HepG2 (cell line): ENCODE measurements around the gene CELSR2. TPM values are rescaled to one million over a fixed set of nuclear protein-coding genes. Genes with fewer than 3 reads are reported as not detected.
"Not testable (repeated sequence)": the region's sequence is repeated elsewhere in the genome, so short reads cannot be mapped to it uniquely, and the experiment has no call there.

Source experiments
- ATAC-seq: fragments of 200-7000 bp; cut with Tn5 transposase; 3 replicates; pipeline ENCODE4 v1.9.1; 2020; ENCODE audit warnings: mild to moderate bottlenecking, moderate library complexity
- BruUV-seq: library from RNA; stranded (reverse); fragments of 400-500 nt; replicated peaks from 2 replicates; lab custom pipeline; 2021; lab: Mats Ljungman, UMichigan
- CTCF ChIA-PET: fragments of 300-600 bp; formaldehyde crosslinking; extraction: SDS; loops from one replicate; lab custom pipeline; 2021; ENCODE audit warnings: low total read pairs, inconsistent platforms, low intra/inter-chr PET ratio; lab: Yijun Ruan, JAX
- POLR2A ChIA-PET: fragments of 350-600 bp; sonication (Branson Sonifier 250); formaldehyde crosslinking; loops from one replicate; lab custom pipeline; 2020; ENCODE audit warnings: antibody characterized with exemption, inconsistent platforms; lab: Yijun Ruan, JAX
- DNase-seq: peaks from one replicate; pipeline ENCODE4 v3.0.0-alpha.2; 2015; ENCODE audit warnings: low spot score
- FAIRE-seq: peaks from 3 replicates; lab custom pipeline; 2011; peaks lifted over from hg19 to GRCh38; lab: Jason Lieb, UNC
- H2AFZ ChIP-seq: one replicate; pipeline ENCODE4 v1.6.1; 2011; ENCODE audit warnings: low read length, inconsistent platforms
- H3K27ac ChIP-seq: fragments of 300-600 bp; 3 replicates; pipeline ENCODE4 v1.8.0; 2011; ENCODE audit warnings: mixed run types, mild to moderate bottlenecking, mixed read lengths, low read length, inconsistent platforms; ENCODE audit not compliant: insufficient read depth; ENCODE audit errors: extremely low read length
- H3K27me3 ChIP-seq, 2 experiments: fragments of 200-600 bp in 1 of 2; 2 replicates in 1 of 2; 3 replicates in 1 of 2; pipeline versions ENCODE4 v1.6.0 to v1.8.0; 2011; ENCODE audit warnings: low read length in 2 of 2, mild to moderate bottlenecking in 2 of 2, moderate library complexity in 2 of 2, inconsistent platforms in 1 of 2; ENCODE audit not compliant: insufficient read depth in 2 of 2, control insufficient read depth in 1 of 2
- H3K36me3 ChIP-seq, 2 experiments: fragments of 200-600 bp in 1 of 2; replicated peaks in 1 of 2; 2 replicates in 1 of 2; 3 replicates in 1 of 2; pipeline versions ENCODE4 v1.5.1 to v1.8.0; 2011; ENCODE audit warnings: low read length in 2 of 2, inconsistent platforms in 1 of 2; ENCODE audit not compliant: insufficient read depth in 2 of 2, control insufficient read depth in 1 of 2
- H3K4me1 ChIP-seq: 2 replicates; pipeline ENCODE4 v1.5.1; 2012; ENCODE audit warnings: low read length, inconsistent platforms; ENCODE audit not compliant: insufficient read depth
- H3K4me2 ChIP-seq: 2 replicates; pipeline ENCODE4 v1.6.0; 2011; ENCODE audit warnings: low read depth, low read length, inconsistent platforms
- H3K4me3 ChIP-seq, 3 experiments: fragments of 200-600 bp in 1 of 3; sonication (generic), shearing (Covaris generic) in 1 of 3; replicated peaks in 1 of 3; 2 replicates each; pipeline ENCODE4 v1.5.1; 2011 to 2016; ENCODE audit warnings: low read length in 3 of 3, inconsistent platforms in 2 of 3, low read depth in 2 of 3, mild to moderate bottlenecking in 2 of 3, control low read depth in 1 of 3, mixed read lengths in 1 of 3; ENCODE audit not compliant: insufficient read depth in 1 of 3
- H3K79me2 ChIP-seq: one replicate; pipeline ENCODE4 v1.6.1; 2011; ENCODE audit warnings: low read length, inconsistent platforms; ENCODE audit not compliant: insufficient read depth
- H3K9ac ChIP-seq: 2 replicates; pipeline ENCODE4 v1.6.0; 2011; ENCODE audit warnings: mild to moderate bottlenecking, low read depth, low read length, inconsistent platforms; ENCODE audit not compliant: insufficient read depth
- H3K9me3 ChIP-seq: 2 replicates; pipeline ENCODE4 v1.5.1; 2012; ENCODE audit warnings: mild to moderate bottlenecking, low read length
- H4K20me1 ChIP-seq: 2 replicates; pipeline ENCODE4 v1.6.0; 2011; ENCODE audit warnings: inconsistent platforms, mild to moderate bottlenecking, low read length, moderate library complexity; ENCODE audit not compliant: insufficient read depth
- FOXA3 ChIP-seq: IDR thresholded peaks from 2 replicates; pipeline ENCODE4 v1.6.1; 2016; ENCODE audit warnings: missing genetic modification reagents, missing compliant biosample characterization
- HNF4A ChIP-seq: sonication (generic); formaldehyde crosslinking; IDR thresholded peaks from 2 replicates; pipeline ENCODE4 v1.4.0; 2020; ENCODE audit warnings: missing genetic modification reagents
- KDM1A ChIP-seq: IDR thresholded peaks from 2 replicates; pipeline ENCODE4 v1.6.1; 2016; ENCODE audit warnings: missing compliant biosample characterization
- NR2F2 ChIP-seq: IDR thresholded peaks from 2 replicates; pipeline ENCODE4 v1.6.1; 2012; ENCODE audit warnings: low read depth, inconsistent platforms, borderline replicate concordance
- POGZ ChIP-seq: sonication (generic); formaldehyde crosslinking; IDR thresholded peaks from 2 replicates; pipeline ENCODE4 v1.4.0; 2020; ENCODE audit warnings: mild to moderate bottlenecking, missing genetic modification reagents
- RCOR2 ChIP-seq: IDR thresholded peaks from 2 replicates; pipeline ENCODE4 v1.6.1; 2016; ENCODE audit warnings: missing biosample characterization, missing genetic modification reagents
- REPIN1 ChIP-seq: sonication (generic); formaldehyde crosslinking; IDR thresholded peaks from 2 replicates; pipeline ENCODE4 v1.8.0; 2022; ENCODE audit warnings: missing genetic modification reagents, low read depth, mild to moderate bottlenecking, borderline replicate concordance
- SKI ChIP-seq: fragments of 450-650 bp; IDR thresholded peaks from one replicate; pipeline ENCODE4 v1.6.1; 2018; ENCODE audit warnings: mild to moderate bottlenecking; ENCODE audit not compliant: partially characterized antibody
- SRF ChIP-seq: IDR thresholded peaks from 2 replicates; pipeline ENCODE4 v1.6.1; 2011; ENCODE audit warnings: mild to moderate bottlenecking, low read depth, low read length, moderate library complexity
- SUZ12 ChIP-seq: fragments of 150-350 bp; IDR thresholded peaks from 2 replicates; pipeline ENCODE4 v1.6.1; 2014; ENCODE audit warnings: low read depth, low read length
- TCF7L2 ChIP-seq: IDR thresholded peaks from 2 replicates; pipeline ENCODE4 v1.6.1; 2011; ENCODE audit warnings: mild to moderate bottlenecking, low read depth, low read length, moderate library complexity
- ZBTB7B ChIP-seq: sonication (generic); formaldehyde crosslinking; IDR thresholded peaks from 2 replicates; pipeline ENCODE4 v1.4.0; 2020; ENCODE audit warnings: missing genetic modification reagents
- ZNF18 ChIP-seq: sonication (generic); formaldehyde crosslinking; IDR thresholded peaks from 2 replicates; pipeline ENCODE4 v1.8.0; 2022; ENCODE audit warnings: mild to moderate bottlenecking, missing genetic modification reagents; ENCODE audit not compliant: insufficient replicate concordance
- ZNF512B ChIP-seq: sonication (generic); formaldehyde crosslinking; IDR thresholded peaks from 2 replicates; pipeline ENCODE4 v1.5.1; 2020; ENCODE audit warnings: missing genetic modification reagents, mild to moderate bottlenecking, borderline replicate concordance
- ZNF652 ChIP-seq: IDR thresholded peaks from 2 replicates; pipeline ENCODE4 v1.6.1; 2016; ENCODE audit warnings: low read depth, borderline replicate concordance
- ZNF766 ChIP-seq: sonication (generic); formaldehyde crosslinking; IDR thresholded peaks from 2 replicates; pipeline ENCODE4 v1.5.0; 2020; ENCODE audit warnings: missing genetic modification reagents, borderline replicate concordance
- WGBS: methylation state at CpG from one replicate; pipeline ENCODE4 v1.1.6; 2017; ENCODE audit warnings: low lambda C conversion rate; 5-methylcytosine and 5-hydroxymethylcytosine counted together
- in situ Hi-C: cut with HindIII; loops from 2 replicates; pipeline ENCODE4 v1.10.0; 2017; ENCODE audit warnings: low pct_unique_long_range_greater_than_20kb; ENCODE audit not compliant: extremely low pct_ligation_motif_present
- intact Hi-C: fragments of 100-400 bp; cut with micrococcal nuclease; formaldehyde crosslinking; loops from one replicate; pipeline ENCODE4 v1.10.0; 2022; ENCODE audit not compliant: unreplicated experiment
- polyA plus RNA-seq, 8 experiments: library from polyadenylated mRNA; depleted of rRNA in 3 of 8; stranded (reverse) in 7 of 8; unstranded in 1 of 8; fragments of >200 nt; fragmentation: Illumina TruSeq in 4 of 8; extraction: Trizol in 4 of 8; gene quantifications; 2 replicates each; pipeline versions ENCODE4 v1.2.1 to v1.2.3, GENCODE V29; 2011 to 2016; ENCODE audit warnings: low read depth in 4 of 8, missing spikeins in 1 of 8, mixed read lengths in 1 of 8; ENCODE audit not compliant: insufficient read depth in 1 of 8
- total RNA-seq, 5 experiments: library from RNA; depleted of rRNA; stranded (reverse); fragments of >200 nt; fragmentation: Illumina TruSeq; extraction: Trizol; gene quantifications; 2 replicates each; pipeline ENCODE4 v1.2.3, GENCODE V29; 2016; ENCODE audit warnings: low read depth in 1 of 5

Gene CELSR2
- total and polyA plus RNA-seq, 2 of the 13 experiments (the other 11 are each of a cell fraction or from before 2014, with no cell fraction given): 4.0 to 6.6 TPM

DNA sequence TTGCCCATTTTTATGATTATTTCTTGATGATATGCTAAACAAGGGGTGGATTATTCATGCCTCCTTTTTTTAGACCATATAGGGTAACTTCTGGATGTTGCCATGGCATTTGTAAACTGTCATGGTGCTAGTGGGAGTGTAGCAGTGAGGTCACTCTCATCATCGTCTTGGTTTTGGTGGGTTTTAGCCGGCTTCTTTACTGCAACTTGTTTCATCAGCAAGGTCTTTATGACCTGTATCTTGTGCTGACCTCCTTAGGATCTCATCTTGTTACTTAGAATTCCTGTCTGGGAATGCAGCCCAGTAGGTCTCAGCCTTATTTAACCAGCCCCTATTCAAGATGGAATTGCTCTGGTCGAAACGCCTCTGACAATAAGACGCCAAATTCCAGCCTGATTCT lies 37.4 kb downstream of the CELSR2 start:
- H3K27ac ChIP-seq, DNase-seq, H3K9ac ChIP-seq, FAIRE-seq, CTCF ChIA-PET, H3K27me3 ChIP-seq, BruUV-seq, H3K4me3 ChIP-seq, ATAC-seq, intact Hi-C loops, H4K20me1 ChIP-seq, in situ Hi-C loops, H2AFZ ChIP-seq, H3K4me2 ChIP-seq, H3K79me2 ChIP-seq, H3K36me3 ChIP-seq, H3K9me3 ChIP-seq: not testable (repeated sequence)
- peaks cover 45% of the 10 kb centered on the region for H3K4me1 ChIP-seq
- POLR2A ChIA-PET: interaction anchor here (1.8 kb wide), 1 partner anchor 19 kb away, joined by 4 read pairs; the partner anchor contains the start of gene MYBPHL
- WGBS: 97% methylated on average over 5 of the region's 5 CpGs

DNA sequence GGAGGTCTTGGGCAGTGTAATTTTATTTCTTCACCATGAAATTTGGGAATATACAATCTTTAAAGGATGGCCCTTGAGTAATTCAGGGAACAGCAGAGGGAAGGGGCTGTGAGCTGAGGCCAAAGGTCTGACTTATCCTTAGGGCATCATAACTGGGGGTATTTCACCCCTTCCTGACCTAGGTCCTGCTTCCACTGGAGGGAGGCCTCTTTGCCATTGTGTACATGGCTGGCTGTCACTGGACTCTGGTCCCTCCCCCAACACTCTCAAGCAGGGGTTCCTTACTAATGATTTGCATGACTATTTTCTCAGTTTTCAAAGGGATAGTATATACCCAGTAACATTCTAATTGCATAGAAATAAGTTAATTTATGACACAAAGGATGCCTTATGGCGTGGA lies 40.8 kb downstream of the CELSR2 start:
- ATAC-seq (peak; percentile 84), FAIRE-seq (peak; percentile 73), DNase-seq (no peak)
- ChIA-PET CTCF (no interaction called here), POLR2A (no interaction called here)
- Histone ChIP-seq H3K27ac (no peak overlapping the region), H4K20me1 (no peaks in the 10 kb centered on the region), H3K9ac (no peak overlapping the region), H3K9me3 (no peaks in the 10 kb centered on the region), H3K36me3 (no peaks in the 10 kb centered on the region), H2AFZ (no peak overlapping the region), H3K27me3 (no peaks in the 10 kb centered on the region), H3K4me1 (peaks cover 28% of the 10 kb centered on the region), H3K4me2 (peak overlapping the region; percentile 15; the same call in 1 of the 2 replicates), H3K4me3 (no peak overlapping the region), H3K79me2 (no peaks in the 10 kb centered on the region)
- intact Hi-C loops: no loop called here
- 100% methylated on average over 1 of the region's 1 CpG for WGBS
- no TSS peak for BruUV-seq
- in situ Hi-C loops: no loop called here
- TF ChIP-seq ZNF766 (no peak), ZNF652 (CRISPR knock-in tag) (peak; percentile 45; the same call in 1 of the 2 replicates), SKI (no peak), FOXA3 (CRISPR knock-in tag) (peak; percentile 65), KDM1A (CRISPR knock-in tag) (no peak), NR2F2 (0 out of 2 replicates have a peak, but pooled peaks have one; percentile 14), POGZ (CRISPR knock-in tag) (0 out of 2 replicates have a peak, but pooled peaks have one; percentile 23), TCF7L2 (no peak), RCOR2 (no peak), ZNF512B (CRISPR knock-in tag) (no peak), HNF4A (CRISPR knock-in tag) (peak; percentile 40), ZNF18 (CRISPR knock-in tag) (no peak), SRF (no peak), REPIN1 (CRISPR knock-in tag) (no peak), ZBTB7B (CRISPR knock-in tag) (no peak), SUZ12 (no peak)
